ENCODE results near the gene FBRSL1.

FBRSL1 gene

GRCh38 chr12:132488127-132489077 is 1.5 kb upstream of the FBRSL1 start:
- TF ChIP-seq REST (IDR thresholded peaks at IDR 0.05; ENCODE audit: insufficient read depth in 1 of 2, low read depth in 2 of 2, low read length in 2 of 2) (no peak), FOXP2 (optimal IDR thresholded peaks at IDR 0.05; ENCODE audit: borderline replicate concordance, extremely low read depth, extremely low read length, insufficient read depth) (no peak), POLR2AphosphoS5 (IDR thresholded peaks at IDR 0.05; ENCODE audit: low read depth, low read length) (no peak), SIN3A (IDR thresholded peaks at IDR 0.05; ENCODE audit: borderline replicate concordance, insufficient read depth, low read length) (no peak), TAF1 (IDR thresholded peaks at IDR 0.05; ENCODE audit: borderline replicate concordance, insufficient read depth, low read length) (no peak)

- TF ChIP-seq FOXP2 (optimal IDR thresholded peaks at IDR 0.05; ENCODE audit: borderline replicate concordance, extremely low read depth, extremely low read length, insufficient read depth) (no peak), POLR2AphosphoS5 (IDR thresholded peaks at IDR 0.05; ENCODE audit: low read depth, low read length) (no peak), REST (IDR thresholded peaks at IDR 0.05; ENCODE audit: insufficient read depth in 1 of 2, low read depth in 2 of 2, low read length in 2 of 2) (no peak), SIN3A (IDR thresholded peaks at IDR 0.05; ENCODE audit: borderline replicate concordance, insufficient read depth, low read length) (no peak), TAF1 (IDR thresholded peaks at IDR 0.05; ENCODE audit: borderline replicate concordance, insufficient read depth, low read length) (no peak)
Observed at GRCh38 chr12:132489078-132489601, 811 bp upstream of the FBRSL1 start.

GRCh38 chr12:132490422-132491137 is 629 bp downstream of the FBRSL1 start:
- TF ChIP-seq SIN3A (IDR thresholded peaks at IDR 0.05; ENCODE audit: borderline replicate concordance, insufficient read depth, low read length) (no peak), REST (IDR thresholded peaks at IDR 0.05; ENCODE audit: insufficient read depth in 1 of 2, low read depth in 2 of 2, low read length in 2 of 2) (no peak), TAF1 (IDR thresholded peaks at IDR 0.05; ENCODE audit: borderline replicate concordance, insufficient read depth, low read length) (no peak)

GRCh38 chr12:132491138-132491663 is 1.2 kb downstream of the FBRSL1 start:
- no peak for TF ChIP-seq FOXP2 (optimal IDR thresholded peaks at IDR 0.05; ENCODE audit: borderline replicate concordance, extremely low read depth, extremely low read length, insufficient read depth)
- TF ChIP-seq REST (IDR thresholded peaks at IDR 0.05; ENCODE audit: insufficient read depth in 1 of 2, low read depth in 2 of 2, low read length in 2 of 2): no peak
- TF ChIP-seq SIN3A (IDR thresholded peaks at IDR 0.05; ENCODE audit: borderline replicate concordance, insufficient read depth, low read length): no peak
- TF ChIP-seq TAF1 (IDR thresholded peaks at IDR 0.05; ENCODE audit: borderline replicate concordance, insufficient read depth, low read length): no peak
- TF ChIP-seq POLR2AphosphoS5 (IDR thresholded peaks at IDR 0.05; ENCODE audit: low read depth, low read length): no peak

Data from PFSK-1 (cell line).